Activated CD8-positive, alpha-beta memory T cell treated with anti-CD3 and anti-CD28 coated beads, Interleukin-2, amount 50 U/mL, for 1 hour (primary cell): ENCODE data around the gene IDE.
"Not testable (repeated sequence)": the region's sequence is repeated elsewhere in the genome, so short reads cannot be mapped to it uniquely, and the experiment has no call there.

Source experiments
- DNase-seq: peaks from one replicate; pipeline ENCODE4 v3.0.0-alpha.2; 2020; ENCODE audit errors: extremely low read depth

The IDE gene

DNA sequence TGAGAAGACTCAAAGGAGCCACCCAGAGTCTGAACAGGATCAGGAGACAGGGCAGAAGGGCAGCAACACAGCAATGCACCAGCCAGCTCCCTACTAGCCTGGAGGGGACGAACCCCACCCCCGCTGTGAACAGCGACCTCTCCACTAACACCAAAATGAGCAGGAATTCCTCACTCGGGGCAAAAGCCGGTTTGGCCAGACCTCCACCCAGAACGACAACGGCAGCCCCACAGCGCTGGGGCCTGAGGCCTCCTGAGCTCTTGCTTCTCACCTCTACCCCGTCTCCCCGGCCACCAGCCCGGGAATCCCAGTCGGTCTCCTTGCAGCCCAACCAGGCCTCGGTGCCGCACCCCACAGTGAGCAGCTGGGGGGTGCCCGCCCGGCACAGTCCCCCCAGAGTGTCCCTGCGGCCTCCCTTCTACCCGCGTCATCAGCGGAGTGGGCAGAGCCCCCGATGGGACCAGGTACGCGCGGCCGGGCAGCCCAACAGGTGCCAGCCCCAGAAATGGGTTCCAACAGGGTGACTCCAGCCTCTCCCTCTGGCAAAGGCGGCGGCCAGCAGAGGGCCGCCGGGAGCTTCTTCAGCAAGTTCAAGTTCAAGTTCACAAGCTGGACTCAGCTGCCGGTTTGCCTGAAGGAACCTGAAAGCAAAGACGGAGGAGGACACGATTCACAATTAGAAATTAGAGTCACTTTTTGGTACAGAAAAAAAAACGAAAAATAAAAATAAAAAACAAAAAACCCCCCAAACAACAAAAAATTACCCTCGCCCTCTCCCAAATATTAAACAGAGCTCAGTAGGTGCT lies 153.9 kb downstream of the IDE start:
- no peak for DNase-seq

DNA sequence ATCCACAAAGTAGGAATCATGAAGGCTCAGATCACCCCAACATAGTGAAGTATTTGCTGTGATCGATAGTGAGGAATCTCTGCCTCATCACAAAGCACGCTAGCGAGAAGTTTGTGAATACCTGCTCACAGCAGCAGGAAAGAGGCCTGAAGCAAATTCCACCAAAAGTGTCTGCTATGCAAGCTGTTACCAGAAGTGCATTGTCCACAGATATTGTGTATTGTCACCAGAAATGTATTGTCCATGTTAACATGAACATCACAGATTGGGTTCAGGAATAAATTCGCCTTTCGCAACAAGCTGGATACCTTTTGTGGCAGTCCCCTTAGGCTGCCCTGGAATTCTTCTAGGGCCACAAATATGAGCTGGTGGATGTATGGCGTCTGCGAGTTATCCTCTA lies 155.0 kb downstream of the IDE start:
- no peak for DNase-seq

DNA sequence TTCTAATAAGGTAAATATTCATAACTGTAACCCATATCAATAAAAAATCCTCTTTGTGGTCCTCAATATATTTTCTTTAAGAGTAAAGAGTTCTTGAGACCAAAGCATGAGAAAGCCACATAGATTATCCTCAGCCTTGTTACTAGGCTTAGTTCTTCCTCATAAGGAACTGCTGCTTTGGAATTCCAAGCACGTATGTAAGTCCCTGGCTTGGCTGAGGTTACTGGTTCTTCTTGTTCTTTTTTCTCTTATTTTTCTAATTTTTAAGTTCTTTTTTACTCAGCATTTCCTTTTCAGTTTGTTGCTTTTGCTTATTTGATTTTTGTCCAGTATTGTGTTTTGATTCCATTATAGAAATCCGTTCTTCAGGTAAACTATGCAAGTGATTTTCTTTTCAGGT lies 155.7 kb downstream of the IDE start:
- DNase-seq: no peak

DNA sequence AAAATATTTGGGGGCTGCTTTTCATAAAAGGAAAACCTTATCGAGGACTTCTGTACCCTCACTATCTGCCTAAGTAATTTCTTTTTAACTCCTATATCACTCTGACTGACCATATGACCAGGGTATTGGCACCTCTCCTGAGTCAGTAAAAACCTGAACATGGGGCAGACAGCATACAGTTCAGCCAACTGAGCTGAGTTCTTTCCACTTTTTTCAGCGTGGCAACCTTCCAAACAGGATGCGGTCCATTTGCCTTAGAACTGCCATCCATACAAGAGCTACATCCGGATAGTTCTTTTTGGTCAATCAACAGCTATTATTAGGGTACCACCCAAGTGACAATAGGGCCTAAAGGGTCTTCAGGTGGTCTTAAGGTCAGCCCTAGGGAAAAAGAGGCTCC lies 160.4 kb downstream of the IDE start:
- no peak for DNase-seq

DNA sequence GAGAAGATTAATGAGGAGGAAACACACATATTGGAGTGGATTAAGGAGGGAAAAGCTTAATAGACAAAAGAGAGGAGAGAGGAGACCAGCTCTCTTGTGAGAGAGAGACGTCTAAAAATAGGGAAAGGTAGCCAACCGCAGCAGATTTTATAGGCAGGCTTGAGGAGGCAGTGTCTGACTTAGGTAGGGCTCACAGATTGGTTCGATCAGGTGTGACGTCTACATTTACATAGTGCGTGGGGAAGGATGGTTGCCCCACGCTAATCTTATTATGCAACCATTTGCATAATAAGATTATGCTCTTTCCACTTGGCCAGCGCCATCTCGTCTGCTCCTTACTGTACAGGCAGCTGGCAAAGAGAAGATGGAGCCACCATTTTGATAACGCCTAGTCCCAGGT lies 160.9 kb downstream of the IDE start:
- DNase-seq: no peak

DNA sequence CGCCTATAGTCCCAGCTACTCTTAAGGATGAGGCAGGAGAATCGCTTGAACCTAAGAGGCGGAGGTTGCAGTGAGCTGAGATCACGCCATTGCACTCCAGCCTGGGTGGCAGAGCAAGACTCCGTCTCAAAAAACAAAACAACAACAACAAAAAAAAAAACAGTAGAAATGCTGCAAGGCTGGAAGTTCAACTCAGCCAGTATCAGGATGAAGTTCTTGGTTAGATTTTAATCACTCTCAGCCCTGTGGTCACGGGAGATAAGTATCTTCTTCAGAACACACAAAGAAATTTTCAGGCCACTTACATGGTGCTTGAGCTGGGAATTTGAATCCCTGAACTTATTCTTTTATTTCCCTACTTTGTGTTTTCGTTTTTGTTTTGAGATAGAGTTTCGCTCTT lies 162.5 kb downstream of the IDE start:
- no peak for DNase-seq

DNA sequence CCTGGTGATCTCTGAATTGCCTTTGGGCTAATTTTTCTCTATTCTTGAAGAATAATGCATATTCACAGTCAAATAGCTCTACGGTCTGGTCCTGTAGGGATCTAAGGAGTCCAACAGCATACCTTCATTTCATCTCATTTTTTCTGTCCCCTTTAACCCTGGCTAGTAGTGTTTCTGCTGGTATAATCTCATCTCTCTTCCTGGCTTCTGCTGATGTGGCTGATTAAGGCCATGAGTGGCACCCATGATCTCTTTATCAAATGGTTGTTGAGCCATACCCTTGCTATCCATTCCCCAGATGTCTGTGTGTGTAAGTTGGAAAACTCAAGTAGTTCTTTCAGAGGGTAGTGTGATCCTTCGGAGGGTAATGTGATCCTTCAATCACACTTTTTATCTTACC lies 163.4 kb downstream of the IDE start:
- DNase-seq: no peak

DNA sequence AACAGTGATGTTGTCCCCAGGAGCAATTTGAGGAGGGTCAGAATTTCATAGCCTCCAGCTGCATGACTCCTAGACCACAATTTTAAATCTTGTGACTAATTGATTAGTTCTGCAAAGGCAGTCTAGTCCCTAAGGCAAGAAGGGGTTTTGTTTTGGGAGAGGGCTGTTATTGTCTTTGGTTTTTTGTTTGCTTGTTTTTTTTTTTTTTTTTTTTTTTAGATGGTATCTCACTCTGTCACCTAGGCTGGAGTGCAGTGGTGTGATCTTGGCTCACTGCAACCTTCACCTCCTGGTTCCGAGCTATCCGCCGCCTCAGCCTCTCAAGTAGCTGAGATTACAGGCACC lies 165.9 kb downstream of the IDE start:
- DNase-seq: no peak

DNA sequence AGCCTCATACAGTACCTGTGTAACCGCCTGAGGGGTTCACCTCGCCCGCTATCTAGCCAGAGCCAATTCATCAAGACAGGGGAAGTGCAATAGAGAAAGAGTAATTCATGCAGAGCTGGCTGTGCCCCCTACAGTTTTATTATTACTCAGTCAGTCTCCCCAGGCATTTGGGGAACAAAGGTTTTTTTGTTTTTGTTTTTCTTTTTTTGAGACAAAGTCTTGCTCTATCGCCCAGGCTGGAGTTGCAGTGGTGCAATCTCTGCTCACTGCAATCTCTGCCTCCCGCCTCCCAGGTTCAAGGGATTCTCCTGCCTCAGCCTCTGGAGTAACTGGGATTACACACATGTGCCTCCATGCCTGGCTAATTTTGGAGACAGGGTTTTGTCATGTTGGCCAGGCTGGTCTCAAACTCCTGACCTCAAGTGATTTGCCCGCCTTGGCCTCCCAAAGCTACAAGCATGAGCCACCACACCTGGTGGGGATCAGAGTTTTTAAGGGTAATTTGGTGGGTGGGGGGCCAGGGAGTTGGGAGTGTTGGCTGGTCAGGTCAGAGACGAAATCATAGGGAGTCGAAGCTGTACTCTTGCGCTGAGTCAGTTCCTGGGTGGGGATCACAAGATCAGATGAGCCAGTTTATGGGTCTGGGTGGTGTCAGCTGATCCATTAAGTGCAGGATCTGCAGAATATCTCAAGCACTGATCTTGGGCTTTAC lies 166.4 kb downstream of the IDE start:
- no peak for DNase-seq

DNA sequence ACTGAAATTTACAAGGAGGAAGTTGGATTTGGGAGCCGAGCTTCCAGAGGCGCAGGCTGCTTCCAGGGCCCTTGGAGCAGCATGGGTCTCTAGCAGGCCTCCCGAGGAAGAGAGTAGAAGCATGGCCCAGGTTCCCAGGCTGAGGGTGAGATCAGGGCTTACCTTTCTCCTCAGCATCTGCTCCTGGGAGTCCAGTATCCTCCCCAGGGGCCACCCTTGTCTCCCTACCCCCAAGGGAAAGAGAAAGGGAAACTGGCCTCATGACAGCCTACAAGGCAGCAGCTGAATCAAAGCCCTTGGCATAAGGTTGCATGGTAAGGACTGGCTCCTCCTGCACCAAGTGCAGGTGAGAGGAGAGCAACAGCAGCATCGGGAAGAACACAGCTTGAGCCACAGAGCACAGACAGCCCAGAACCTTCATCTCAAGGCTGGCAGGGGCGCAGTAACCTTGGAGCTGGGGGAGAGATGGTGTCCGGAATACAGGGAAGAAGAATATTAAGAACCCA lies 168.4 kb downstream of the IDE start:
- DNase-seq: no peak

DNA sequence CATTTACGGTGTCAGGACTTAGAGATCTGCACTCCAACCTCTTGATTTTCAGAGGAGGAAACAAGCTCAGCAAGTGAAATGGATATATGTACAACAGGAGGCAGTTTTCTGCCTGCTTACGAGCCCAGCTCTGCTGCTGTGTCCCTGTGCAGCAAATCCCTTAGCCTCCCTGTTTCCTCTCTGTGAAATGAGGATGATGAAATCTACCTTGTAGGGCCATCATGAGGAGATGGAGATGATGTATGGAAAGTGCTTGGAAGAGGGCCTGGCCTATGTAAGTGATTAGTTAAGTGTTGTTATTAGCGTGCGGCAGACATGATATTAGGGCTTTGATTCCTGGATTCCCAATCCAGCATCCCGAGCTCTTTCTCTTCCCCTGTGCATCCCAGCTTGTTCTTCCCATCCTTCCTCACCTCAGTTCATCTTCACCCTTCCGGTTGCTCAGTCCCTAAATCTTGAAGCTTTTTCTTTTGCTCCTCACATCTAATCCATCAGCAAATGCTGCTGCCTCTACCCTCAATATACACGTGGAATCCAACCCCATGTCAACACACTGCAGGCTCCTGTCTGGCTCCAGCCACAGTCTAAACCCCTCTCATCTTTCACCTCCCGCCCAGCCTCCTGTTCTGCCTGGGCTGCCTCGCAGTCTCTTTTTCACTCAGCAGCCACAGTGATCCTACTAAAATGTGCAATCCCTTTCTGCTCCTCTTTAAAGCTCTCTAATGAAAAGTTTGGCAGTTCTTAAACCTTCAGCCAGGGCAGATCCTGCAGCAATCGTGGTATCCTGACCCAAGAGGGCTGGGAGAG lies 169.1 kb downstream of the IDE start:
- DNase-seq: no peak

DNA sequence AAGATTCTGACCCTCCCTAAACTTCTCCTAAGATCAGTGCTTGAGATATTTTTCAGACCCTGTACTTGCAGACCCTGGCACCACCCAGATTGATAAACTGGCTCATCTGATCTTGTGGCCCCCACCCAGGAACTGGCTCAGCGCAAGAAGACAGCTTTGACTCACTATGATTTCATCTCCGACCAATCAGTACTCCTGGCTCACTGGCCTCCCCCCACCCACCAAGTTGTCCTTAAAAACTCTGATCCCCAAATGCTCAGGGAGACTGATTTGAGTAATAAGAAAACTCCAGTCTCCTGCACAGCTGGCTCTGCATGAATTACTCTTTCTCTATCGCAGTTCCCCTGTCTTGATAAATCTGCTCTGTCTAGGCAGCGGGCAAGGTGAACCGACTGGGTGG lies 171.7 kb downstream of the IDE start:
- not testable (repeated sequence) for DNase-seq
